GM18508 (cell line): ENCODE results near the gene IQSEC3.
"Not testable (repeated sequence)": the region's sequence is repeated elsewhere in the genome, so short reads cannot be mapped to it uniquely, and the experiment has no call there.

ENCODE experiments used
- ATAC-seq: cut with Tn5 transposase; IDR thresholded peaks from one replicate; pipeline ENCODE4 v1.9.1; 2021; ENCODE audit warnings: moderate number of reproducible peaks; ENCODE audit not compliant: insufficient read depth, unreplicated experiment

Gene IQSEC3

DNA sequence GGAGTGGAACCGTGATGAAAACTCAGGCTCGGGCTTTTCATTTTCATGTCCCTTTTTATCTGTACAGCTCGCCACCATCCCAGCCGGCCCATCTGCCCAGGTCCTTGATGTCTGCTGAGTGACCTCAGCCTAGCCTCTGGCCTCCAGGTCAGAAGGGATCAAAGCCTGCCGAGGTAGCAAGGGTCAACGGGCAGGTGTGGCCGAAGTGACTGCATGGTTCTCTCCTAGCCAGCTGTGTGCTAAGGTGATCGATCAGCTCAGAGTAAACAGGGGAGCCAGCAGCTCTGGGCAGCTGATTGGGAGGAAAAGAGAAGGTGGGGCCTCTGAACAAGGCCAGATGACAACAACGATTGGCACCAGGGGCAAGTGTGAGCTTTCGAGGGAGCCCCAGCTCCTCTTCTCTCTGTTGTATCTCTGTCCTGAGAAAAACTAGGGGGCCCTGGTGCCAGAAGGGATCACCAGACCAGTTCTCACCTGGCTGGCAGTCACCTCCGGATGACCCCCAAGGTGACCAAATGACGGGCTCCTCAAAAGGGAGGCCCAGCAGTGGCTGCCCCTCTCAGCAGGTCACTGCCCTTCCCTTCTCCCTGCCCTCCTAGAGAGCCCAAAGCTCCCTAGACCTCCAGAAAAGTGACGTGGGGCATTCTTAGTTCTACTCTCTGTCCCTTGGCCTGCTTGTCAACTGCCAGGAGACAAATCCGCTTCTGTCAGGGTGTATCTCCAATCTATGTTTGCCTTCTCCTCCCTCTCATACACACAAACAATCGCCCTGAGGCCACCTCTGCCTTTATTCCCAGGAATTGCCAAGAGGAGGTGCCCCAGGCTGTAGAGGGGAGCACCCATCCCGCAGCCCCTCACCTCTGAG is 143.9 kb downstream of the IQSEC3 start:
- no peak for ATAC-seq

DNA sequence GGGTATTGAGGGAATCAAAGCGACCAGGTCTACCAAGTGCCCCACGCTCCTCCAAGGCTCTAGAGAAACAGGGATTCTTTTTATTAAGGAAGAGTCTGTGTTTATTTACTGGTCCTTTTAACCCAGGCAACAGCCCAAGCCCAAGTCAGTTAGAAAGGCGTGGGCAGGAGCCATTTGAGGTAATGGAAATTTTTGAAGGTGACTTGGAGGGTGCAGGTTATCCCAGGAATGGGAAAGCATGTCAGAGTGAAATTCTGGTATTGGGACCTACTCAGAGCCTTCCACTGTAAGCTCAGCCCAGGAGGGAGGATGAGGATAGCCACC is 144.5 kb downstream of the IQSEC3 start:
- ATAC-seq, result no peak

DNA sequence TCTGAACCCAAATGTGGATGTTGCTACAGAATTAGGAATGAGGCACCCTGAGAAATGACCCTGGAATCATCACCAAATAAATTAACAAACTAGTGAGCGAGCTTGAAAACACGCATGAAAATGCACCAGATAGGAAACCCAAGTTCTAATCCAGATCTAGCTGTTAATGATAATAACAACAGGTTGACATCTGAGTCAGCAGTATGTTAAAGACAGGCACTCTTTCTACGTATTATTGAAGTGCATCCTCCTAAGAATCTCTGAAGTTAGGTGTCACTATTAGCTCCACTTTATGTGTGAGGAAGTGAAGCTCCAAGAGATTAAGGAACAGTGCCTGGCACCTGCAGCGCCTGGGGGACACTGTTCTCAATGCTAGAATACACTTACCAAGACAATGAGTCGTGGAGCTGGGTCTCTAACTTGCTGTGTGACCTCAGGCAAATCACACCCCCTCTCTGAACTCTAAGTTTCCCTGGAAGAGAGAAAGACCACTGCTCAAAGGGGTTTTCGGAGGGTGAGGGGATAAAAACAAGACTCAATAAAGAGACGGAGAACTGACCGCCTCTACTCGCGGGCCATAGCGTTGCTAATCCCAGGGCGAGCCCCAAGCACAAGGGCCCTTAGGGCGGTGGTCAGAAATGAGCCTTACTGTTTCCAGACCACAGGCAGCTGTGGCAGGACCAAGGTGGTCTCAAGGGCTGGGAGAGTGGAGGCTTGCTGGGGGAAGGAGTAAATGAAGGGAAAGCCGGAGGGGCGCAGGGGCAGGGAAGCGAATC is 145.3 kb downstream of the IQSEC3 start:
- no peak for ATAC-seq

DNA sequence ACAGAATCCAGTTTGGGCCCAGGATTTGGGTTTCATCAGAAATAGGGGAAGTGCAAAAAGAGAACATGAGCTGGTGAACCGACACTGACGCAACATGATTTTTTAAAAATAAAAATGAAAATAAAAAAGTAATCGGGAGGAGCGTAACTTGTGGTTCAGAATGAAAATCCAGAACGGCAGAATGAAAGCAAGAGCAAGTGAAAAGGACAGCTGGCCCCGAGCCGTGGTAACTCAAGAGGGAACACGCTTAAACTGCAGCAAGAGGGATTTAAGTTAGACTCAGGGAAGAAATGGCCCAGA is 145.8 kb downstream of the IQSEC3 start:
- no peak for ATAC-seq

DNA sequence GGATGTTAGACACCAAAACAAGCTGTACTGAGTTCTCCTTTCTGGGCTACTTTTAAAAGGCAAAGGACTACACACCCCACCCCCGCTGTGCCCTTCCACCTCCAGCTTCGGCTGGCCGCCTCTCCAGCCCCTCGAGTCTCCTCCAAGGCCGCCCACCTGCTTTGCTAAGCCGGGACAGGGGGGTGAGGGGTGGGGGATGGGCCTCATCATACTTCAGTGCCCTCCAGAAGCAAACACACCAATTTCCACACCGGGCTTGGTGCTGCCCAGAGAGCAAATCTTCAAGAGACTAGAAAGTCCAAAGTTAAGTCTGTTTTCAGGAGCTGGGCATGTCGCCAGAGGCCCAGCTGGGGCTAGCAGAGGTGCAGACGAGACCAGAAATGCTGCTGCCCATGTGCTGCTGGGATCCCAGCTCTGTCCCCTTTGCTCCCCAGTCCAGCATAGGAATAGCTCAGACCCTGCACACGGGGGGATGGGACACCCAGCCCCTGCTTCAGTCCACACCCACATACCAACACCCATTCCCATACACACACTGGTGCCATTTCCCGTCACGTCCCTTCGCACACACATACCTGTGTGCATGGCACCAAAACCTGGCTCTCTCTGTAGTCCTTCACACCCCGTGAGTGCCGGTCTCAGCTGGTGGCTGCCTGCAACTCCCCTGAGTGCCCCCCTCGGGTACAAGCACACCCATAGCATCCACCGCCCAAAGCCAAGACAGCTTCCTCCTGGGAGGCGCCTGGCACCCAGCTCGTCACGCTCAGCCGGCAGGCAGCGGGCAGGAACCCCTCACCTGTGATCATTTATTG is 146.4 kb downstream of the IQSEC3 start:
- ATAC-seq, result no peak

DNA sequence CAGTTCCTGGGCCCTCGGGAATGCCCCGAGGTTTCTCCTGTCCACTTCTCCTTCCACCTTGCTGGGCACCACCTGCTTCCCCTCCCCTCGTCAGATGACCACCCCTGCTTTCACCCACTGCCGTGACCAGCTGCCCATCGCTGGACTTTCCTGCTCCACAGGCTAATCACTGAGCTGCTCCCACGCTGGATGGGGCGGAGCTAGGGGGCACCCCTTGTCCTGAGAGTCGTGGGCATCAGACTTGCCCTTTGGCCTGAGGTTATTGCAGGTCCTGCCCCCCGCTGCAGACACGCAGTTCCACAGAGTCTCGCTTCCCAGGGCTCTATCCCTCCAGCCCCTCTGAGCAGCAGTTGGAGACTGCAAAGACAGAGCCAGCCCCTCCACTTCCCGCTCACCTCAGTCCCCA is 147.0 kb downstream of the IQSEC3 start:
- ATAC-seq, result no peak

DNA sequence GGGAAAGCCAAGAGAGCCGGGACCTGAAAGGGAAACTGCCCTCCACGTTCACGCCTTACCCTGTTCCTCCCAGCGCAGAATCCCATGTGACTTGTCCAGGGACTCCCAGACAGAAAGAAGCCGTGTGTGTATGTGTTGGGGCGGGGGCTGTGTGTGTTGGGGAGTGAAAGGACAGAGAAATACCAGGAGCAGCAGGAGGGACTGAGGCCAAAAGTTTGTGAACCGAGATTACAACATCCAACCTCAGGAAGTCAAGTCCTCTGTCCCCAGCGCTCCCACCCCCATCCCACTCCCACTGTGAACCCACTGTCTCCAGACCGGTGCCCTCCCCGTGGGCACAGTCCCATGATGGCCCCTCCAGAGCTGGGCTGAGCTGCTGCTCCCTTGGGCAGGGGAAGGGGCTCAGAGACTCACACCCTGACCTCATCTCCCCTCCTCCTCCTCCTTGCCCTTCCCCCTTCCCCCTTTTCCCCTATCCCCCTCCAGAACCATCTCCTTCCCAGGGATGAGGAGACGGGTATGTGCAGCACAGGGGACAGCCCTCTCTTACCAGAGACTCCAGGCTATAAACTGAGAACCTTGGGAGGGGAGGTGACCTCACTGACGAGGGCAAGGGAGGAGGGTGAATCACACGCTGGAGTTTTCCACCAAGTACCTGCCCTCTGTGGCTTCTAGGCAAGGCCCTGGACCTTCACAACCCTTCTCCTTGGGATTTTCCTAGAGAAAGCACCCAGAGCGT is 147.6 kb downstream of the IQSEC3 start, which contains the start of gene SLC6A12:
Gene SLC6A12 (minus strand): TSS at position 155 of the 739 bp plus-strand sequence. CDS start 4,171 bp downstream, outside the sequence.
- ATAC-seq, result no peak

DNA sequence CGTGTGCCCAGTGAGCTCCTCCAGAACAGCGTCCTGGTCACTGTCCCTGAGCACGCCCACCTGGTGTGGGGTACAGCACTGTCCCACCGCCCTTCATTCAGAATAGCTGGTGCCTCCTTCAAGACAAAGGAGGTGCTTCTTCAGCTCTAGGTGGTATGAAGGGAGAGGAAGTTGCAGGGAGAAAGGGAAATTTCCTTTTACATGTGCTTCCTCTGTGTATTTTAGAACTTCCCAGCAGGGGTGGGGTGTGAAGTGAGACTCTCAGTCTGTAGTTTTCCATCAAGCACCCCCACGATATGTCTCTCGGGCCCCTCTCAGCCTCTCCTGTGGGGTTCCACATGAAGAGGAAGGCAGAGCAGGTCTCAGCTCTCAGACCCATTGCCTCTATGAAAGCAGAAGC is 148.5 kb downstream of the IQSEC3 start:
- ATAC-seq, result no peak

DNA sequence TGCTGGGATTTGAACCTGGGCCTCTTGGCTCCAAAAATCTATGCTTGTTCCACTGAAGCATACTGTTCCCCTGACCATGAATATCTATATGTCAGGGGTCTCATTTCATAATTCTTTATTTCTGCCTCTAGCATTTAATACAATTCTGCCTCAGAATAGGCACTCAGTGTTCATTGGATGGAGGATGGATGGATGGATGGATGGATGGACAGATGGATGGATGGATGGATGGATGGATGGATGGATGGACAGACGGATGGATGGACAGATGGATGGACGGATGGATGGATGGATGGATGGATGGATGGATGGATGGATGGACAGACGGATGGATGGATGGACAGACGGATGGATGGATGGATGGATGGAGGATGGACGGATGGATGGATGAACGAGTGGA is 150.5 kb downstream of the IQSEC3 start:
- ATAC-seq, result not testable (repeated sequence)

DNA sequence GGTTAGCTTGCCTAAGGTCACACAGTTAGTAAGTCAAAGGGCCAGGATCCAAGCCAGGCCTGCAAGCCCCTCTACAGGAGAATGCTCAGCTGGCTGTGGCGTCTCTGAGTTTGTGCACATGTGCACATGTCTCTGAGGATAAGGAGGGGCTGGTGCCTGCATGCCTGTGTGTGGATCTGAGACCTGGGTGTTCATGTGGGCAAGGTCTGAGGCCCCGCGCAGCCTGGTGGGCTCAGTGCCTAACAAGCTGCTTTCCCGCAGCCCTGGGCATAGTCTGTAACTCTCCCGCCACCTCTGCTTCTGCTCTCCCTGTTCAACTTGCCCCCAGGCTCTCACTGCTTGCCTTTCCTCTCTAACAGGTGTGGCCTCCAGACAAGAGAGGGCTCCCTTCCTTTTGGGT is 151.7 kb downstream of the IQSEC3 start:
- no peak for ATAC-seq

DNA sequence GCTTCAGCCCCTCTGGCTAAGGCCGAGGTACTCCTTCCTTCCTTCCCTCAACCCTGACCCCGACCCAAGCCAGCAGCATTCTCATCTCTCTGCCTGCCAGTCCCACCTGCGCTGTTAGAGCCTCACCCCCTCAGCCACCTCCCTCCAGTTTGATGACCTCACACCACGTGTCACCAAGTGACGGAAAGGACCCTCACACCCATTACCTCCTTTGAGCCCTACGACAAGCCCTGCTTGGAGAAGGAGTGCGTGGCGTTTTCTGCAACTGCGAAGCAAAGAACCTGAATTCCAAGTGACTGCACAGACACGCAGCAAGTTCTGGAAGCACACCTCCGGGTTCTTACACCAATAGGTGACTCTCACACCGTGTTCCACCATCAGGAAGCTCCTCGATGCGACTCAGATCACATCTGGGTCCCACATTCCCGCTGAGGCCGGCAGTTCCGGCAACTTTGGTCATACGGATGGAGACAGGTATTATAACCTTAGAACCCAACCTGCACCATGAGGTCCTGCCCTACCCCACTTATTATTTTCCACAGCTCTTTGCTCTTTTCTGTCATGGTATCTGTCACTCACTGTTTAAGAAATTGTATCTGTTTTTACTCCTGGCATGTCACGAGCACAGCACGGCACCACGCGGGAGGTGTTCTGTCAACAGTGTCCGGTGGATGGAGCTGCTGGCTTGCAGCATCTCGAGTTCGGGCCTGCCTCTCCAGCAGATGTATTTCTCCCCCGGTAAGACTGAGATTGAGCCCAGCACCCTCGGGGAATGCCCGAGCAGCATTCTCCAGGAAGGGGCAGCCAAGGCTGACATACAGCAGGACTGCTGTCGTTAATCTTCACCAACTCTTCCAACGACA is 152.4 kb downstream of the IQSEC3 start:
- ATAC-seq, result no peak

DNA sequence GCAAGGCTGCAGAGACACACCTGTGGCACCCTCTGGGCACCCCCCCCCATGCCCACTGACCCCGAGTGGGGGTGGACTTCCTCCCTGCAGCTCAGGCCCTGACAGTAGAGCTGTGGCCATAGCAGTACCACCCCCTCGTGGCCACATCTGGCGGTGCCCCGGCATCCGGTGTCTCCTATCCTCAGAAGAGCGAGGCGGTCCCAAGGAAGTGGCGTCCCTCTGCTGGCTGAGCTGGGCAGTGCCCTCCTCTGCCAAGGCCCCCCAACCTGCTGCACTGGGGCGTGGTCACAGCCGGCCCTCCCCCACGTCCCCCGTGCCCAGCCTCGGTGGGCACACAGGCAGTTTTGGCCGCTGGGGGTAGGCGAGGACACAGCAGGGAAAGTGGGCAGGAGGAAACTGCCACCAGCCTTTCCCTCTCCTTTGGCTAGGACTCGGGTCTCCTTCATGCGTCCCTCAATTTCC is 153.4 kb downstream of the IQSEC3 start:
- ATAC-seq, result no peak

DNA sequence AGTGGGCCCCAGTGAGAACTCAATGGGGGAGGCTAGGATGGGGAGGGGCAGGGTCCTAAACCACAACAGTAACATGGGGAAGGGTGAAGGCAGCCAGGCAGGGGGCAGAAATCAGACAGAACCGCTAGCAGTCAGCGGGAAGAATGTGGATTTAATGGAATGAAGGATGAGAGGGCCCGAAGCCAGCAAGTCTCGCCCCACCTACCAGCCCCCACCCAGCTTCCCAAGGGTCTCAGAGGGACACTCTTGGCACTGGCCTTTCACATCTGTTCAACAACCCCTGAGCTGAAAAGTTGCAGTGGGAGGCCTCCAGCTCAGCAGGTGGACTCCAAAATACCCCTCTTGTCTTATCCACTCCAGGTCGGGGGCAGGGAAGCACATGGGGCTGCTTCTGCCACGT is 153.9 kb downstream of the IQSEC3 start:
- ATAC-seq, result no peak

DNA sequence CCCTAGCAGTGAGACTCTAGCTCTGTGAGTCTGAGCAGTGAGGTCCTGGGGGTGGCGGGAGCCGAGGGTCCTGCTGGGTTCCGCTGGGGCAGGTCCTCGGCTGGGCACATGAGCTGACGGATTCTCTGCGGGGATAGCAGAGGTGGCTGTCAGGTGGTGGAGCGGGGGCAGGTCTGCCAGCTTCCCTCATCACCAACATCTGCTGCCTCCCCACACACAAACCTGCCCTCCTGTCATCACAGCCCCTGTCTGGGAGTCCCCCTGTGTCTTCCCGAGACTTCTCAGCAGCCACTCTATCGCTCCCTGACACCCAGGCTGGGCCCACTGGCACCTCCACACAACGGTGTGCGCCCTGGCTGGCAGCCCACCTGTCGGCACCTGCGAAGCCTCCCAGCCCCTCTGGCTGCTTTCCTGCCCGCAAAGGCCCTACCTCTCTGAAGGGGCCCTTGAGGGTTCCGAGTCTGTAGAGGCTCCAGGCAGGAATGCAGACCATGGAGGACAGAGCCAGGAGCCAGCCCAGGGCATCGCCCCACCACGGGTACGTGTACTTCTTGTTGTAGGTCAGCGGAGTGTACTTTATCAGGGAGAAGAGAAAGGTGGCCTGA is 154.5 kb downstream of the IQSEC3 start:
- no peak for ATAC-seq

DNA sequence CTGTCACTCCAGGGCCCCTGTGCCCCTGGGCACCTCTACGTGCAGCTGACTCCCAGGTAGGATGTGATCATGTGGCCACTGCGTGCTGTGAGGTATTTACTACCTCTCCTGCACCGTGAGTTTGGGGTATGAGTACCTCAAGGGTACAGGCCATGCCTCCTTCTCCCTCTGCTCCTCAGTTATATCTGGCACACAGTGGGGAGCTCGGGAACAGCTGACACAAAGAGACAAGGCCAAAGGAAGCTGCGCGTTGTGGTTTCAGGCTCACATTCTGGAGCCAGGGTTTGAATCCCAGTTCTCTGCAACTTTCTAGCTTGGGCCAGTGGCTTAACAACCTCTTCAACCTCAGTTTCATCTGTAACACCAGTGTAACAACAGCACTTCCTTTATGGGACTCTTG is 155.2 kb downstream of the IQSEC3 start:
- no peak for ATAC-seq

DNA sequence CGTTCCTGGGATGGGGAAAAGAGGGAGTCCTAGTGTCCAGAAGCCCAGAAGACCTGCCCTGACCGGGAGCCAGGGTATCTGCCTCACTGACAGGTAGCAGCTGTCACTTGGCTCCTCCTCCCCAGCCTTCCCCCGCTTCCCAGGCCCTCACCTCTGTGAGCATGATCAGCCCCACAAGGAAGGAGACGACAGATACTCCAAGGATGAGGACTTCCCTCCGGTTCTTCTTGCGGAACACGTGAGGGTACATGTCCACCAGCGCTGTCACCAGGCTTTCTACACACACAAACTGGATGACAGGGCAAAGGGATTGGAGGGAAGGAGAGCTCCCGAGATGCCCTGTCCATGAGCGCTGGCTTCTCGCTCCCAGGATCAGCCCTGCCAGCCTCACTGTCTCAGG is 157.3 kb downstream of the IQSEC3 start:
- ATAC-seq, result no peak

DNA sequence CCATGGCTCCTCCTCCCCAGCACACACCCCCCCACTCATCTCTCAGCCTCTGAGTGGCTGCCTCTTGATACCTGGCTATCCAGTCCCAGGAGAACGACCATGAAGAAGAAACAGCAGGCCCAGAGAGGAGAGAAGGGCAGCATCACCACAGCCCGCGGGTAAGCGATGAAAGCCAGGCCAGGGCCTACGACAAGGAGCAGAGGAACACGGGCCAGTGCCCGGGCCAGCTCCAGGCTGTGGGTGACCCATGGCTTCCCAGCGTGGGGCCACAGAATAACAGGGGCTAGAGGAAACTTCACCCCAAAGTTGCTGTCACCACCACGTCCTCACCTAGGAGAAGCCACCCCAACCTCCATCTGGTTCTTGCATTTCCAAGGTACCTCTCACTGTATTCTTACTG is 157.8 kb downstream of the IQSEC3 start:
- ATAC-seq, result no peak

DNA sequence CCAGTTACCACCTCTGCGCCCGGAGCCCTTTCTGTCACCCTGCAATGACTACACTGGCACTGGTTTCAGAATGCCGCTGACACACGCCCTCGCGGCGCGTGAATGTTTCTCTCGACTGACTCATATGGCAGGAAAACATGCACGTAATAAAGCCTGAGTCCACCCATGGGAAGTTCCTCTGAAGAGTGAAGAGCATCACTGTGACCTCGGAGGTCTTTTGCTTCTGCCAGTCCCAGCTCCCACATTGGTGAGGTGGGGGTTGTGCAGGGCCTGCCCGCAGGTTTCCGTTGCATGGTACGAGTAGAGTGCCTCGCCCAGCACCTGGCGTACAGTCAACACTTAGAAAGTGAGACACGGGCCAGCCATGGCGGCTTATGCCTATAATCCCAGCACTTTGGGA is 158.4 kb downstream of the IQSEC3 start:
- ATAC-seq, result no peak

DNA sequence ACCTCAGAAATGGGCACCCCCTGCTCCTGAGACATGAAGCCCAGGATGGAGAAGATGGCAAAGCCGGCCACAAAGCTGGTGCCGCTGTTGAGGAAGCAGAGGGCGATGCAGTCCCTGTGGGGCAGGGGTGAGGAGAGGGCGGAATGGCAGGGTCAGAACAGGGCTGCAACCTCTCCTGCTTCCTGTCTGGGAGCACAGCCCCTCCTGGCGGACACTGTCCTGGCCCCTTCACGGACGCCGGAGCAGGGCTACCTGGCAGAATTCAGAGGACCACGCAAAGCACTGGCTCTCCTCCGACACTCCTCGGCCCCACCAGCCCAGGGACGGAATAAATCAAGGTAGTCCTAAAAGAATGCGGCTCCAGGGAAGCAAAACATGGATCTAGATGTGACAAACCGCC is 159.8 kb downstream of the IQSEC3 start:
- ATAC-seq, result no peak
